ENCODE data around the gene PRKCA.
"Not testable (repeated sequence)": the region's sequence is repeated elsewhere in the genome, so short reads cannot be mapped to it uniquely, and the experiment has no call there.

Gene PRKCA

GRCh38 chr17:66355510-66355909 is 53.1 kb downstream of the PRKCA start:
- peak; percentile 20 for DNase-seq

- peak; percentile 48 for DNase-seq
Observed at GRCh38 chr17:66357037-66357436, 54.6 kb downstream of the PRKCA start.

GRCh38 chr17:66359351-66359750 is 56.9 kb downstream of the PRKCA start:
- DNase-seq = no peak

GRCh38 chr17:66360961-66361565 is 58.6 kb downstream of the PRKCA start:
- not testable (repeated sequence) for DNase-seq

DNA sequence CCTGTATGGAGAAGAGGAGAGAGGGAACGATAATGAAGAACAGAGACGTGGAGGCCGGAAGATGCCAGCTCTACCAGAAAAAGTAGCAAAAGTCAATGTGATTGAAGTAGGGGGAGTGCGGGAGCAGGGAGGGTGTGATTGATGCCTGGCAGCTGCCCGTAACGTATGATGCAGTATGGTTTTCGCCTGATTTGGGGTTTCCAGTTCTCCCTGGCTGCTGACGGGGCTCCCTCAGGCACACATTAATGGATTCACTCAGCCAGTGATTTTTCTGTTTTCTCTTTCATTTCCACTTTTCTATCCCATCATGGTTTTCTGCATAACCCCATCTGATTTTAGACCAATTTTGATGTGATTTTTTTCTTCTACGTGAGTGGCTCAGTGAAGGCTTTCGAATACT is 62.1 kb downstream of the PRKCA start:
- no peak for DNase-seq

- no peak for DNase-seq
Observed at GRCh38 chr17:66364990-66365490, 62.6 kb downstream of the PRKCA start.

- DNase-seq = no peak
Observed at GRCh38 chr17:66365903-66366302, 63.5 kb downstream of the PRKCA start.

DNA sequence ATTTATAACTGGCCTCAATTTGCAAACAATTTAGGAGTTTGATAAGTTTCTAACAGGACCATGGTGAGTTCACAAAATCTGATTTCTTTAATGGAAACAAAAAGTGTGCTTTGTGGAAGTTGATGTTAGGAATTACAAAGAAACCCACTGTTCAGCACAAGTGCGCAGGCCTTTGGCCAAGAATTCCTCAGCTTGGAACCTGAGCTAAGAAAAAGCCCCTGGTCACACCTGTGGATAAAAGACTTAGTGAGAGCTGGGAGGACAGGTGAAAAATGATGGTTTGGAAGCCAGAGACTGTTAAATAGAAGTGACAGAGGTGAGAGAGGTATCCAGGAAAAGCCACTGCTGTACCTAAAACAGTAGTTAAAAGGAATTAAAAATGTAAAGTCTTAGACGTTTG is 64.7 kb downstream of the PRKCA start:
- no peak for DNase-seq

GRCh38 chr17:66369830-66370229 is 67.4 kb downstream of the PRKCA start:
- no peak for DNase-seq

DNA sequence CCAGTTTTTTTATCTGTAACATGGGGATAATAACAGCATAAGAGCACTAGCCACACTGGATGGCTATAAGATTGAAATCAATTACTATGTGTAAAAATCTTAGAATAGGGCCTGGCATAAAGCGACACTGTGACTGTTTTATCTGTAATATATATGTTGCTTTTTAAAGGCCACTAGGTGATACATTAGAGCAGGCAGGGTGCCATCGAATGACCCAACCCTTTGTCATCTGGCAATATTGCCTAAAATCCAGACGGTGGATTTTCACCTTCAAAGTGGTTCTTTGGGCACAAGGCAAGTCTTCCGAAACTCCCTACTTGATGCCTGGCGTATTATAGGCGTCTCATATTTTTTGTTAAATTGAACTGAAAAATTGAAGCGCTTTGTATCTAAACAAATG is 69.1 kb downstream of the PRKCA start:
- DNase-seq = no peak

DNA sequence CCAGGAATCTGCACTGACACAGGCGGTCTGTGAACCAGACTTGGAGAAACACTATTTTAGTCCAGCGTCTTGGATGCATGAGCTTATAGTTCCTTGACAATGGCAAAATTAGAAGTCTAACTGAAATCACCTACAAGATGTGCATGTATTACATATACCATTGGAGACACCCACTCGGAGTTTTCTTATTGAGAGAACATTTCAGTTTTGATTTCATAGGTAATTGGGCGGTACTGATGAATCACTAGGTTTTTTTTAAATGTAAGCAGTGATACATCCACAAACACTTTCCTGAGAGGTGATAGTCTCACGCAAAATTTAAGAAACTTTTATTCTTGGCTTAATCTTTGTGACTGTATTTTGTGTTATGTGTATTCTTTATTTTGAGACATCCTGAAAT is 69.8 kb downstream of the PRKCA start:
- DNase-seq = no peak

- no peak for DNase-seq
Observed at GRCh38 chr17:66373079-66373478, 70.7 kb downstream of the PRKCA start.

DNA sequence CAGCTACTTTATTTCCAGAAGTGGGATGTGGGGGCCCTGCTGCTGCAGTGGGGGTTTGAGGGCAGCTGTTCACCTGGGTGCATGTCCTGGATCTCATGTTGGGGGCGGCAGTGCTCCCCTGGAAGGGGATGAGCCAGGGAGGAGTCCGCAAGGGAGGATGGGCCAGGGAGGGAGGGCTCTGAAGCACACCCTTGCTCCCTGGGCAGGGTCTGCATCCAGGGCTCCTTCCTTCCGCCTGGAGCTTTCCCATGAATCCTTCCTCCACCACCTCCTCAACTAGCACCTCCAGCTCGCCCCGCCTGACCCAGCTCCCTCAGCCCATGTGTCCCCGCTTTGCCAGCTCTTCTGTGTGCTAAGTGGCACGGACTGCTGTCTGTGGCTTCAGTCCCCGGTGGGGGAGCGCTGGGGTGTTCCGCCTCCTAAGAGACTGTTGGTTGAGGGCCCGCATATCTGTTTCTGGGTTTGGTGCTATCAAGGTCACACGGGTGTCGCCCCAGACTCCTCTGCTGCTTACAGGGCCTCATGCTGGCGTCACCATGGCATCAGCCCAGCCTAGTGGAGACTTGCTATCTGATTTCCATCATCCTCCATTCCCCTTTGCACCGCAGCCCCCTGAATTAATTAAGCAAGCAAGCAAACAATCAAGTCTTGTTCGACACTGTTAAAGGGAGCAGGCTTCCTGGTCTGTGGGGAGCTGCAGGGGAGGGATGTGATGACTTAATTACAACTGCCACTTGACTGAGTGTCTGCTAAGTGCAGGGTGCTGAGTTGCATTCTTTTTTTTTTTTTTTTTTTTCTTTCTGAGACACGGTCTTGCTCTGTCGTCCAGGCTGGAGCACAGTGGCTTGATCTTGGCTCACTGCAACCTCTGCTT is 71.8 kb downstream of the PRKCA start:
- no peak for DNase-seq

GRCh38 chr17:66375121-66375520 is 72.7 kb downstream of the PRKCA start:
- no peak for DNase-seq

DNA sequence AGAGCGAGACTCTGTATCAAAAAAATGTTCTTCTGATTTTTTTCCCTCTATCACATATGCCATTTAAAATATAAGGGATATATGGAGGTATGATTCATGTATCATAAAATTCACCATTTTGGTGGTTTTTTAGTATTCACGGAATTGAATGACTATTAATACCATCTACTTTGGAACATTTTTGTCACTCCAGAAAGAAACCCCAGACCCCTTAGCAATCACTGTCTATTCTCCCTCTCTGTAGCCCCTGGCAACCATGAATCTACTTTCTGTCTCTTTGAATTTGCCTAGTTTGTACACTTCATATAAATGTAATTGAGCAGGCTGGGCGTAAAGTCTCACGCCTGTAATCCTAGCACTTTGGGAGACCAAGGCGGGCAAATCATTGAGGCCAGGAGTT is 75.9 kb downstream of the PRKCA start:
- no peak for DNase-seq

DNA sequence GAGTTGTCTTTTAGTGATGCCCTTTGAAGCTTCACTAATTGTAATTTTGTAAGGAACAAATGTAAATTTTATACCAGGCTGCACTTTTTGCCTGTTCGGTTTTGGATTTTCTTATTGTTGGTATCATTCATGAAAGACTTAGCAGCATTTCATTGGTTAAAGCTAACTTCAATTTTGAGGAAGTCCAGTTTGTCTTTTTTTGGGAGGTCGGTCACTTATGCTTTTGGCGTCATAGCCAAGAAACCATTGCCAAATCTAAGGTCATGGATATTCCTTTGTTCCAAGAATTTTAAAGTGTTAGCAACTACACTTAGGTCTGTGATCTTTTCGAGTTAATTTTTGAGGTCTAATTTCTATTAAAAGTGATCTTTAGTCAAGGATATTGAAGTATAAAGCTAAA is 77.1 kb downstream of the PRKCA start:
- no peak for DNase-seq

DNA sequence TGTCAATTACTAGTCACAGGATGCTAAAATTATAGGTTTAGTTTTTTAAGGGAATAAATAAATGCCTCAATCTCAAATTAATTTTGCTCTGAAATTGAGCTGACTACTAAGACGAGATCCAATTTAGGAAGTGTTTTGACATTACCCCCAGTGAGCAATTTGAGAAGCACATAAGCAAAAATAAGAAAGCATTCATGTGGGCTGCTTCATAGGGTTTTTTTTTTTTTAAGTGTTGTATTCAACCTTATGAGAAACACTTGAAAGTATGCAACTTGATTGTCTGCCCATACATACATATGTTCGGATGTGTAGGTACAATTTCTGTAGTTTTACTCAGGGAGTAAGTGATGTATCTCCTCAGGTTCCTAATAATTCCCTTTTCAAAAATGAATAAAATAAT is 77.6 kb downstream of the PRKCA start:
- DNase-seq = no peak

DNA sequence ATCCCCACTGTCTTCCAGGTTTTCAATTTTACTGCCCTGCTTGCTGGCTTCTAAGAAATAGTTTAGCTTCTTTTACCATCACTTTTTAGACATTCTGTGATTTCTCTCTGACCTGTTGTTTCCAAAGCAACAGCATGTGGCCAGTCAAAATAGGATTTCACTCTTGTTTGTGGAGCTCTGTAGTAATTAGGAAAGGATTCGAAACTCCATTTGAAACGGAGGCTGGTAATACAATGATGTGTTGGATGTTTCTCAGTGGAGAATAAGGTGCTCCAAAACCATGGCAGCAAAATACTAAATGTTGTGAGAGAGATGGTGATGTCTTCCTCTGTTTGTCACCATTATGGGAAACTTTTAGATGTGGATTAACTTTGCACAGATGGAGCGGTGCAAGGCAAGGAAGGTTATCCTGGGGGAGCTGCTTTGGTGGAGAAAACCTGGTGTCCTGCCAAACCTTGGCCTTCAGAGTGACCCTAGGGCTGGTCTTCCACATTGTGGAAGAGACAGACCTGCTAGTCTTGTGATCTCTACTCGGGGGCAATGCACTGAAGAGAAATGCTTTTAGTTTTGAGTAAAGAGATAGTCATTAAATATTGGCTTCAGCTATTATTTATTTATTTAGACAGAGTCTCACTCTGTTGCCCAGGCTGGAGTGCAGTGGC is 79.4 kb downstream of the PRKCA start:
- DNase-seq = no peak

DNA sequence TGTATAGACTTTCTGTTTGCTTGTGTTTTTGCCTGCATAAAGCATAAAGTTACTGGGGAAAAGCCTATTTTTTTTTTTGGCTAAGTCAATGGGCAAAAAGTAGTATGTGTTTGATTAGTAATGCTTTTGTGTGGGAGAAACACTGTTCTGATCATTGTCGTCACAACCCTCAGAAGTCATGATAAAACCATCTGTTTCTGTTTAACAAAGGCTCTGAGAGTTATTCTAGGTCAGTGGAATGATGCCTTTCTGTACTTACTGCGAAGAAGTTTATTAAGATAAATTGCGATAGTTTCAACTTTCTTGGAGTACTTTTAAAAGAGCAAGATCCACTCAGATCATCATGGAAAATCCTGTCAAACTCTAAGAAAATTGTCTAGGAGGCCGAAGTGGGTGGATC is 80.9 kb downstream of the PRKCA start:
- peak; percentile 54 for DNase-seq

DNA sequence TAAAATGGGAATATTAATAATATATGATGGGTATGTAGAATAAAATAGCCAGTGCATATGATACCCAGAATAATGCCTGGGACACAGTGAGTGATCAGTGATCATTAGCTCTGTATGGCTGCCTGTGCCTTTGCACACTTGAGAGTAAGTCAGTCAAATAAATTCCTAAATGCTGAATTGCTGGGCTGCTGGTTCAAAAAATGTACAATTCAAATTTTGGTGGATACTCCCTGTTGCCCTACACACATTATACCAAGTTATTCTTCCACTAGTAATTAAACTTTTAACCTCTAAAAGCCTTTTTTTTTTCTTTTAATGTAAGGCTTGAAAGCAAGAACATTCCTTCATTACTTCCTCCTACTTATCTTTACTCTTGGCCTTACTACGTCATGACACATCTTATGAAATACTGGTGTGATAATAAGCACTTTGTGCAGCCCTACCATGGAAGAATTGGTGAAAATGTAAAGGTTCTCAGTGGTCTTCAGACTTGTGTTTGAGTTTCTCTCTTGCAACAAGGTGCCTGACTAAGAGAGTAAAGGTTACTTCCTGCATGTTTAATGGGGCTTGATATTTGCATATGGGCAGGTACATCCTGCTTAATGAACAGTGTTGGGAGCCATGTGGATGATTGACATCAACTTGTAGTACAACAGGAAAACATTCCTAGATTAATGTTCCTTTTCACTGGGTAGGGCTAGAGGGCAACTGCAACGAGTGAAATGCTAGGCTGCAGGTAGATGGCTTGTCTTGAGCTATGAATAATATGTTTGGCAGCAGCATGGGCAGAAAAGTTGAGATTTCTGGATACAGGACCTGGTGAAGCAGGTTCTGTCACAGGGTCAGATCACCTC is 84.3 kb downstream of the PRKCA start:
- DNase-seq = no peak

DNA sequence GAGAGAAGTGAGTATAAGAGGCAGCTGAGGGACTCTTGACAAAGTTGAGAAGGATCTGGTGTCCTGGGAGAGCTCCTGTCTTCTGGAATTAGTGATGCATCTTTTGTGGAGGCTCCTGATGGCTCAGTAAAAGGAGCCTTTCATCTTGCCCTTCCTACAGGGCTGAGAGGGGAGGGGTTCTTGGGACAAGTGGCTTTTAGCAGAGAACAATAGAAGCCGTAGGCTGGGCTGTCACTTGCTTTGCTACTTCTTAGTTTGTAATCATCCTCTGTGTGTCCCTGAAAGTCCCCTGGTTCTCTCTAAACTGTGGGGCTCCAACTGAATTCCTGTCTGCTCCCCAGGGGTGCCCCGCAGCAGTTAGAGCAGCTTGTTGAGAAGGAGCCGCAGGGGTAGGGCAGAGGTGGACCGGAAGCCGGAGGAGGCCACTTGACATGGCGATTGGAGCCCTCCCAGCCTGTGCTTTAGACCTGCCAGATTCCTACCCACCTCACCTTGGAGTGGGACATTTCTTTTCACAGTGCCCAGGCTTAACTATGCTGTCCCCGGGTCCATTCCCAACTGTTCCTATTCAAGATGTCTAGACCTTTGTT is 85.1 kb downstream of the PRKCA start:
- no peak for DNase-seq

GRCh38 chr17:66392783-66393437 is 90.5 kb downstream of the PRKCA start:
- DNase-seq = no peak

All from HCEC 1CT (cell line).